Measurements from ENCODE around the gene B4GAT1.
"Not testable (repeated sequence)": the region's sequence is repeated elsewhere in the genome, so short reads cannot be mapped to it uniquely, and the experiment has no call there.

B4GAT1 gene

DNA sequence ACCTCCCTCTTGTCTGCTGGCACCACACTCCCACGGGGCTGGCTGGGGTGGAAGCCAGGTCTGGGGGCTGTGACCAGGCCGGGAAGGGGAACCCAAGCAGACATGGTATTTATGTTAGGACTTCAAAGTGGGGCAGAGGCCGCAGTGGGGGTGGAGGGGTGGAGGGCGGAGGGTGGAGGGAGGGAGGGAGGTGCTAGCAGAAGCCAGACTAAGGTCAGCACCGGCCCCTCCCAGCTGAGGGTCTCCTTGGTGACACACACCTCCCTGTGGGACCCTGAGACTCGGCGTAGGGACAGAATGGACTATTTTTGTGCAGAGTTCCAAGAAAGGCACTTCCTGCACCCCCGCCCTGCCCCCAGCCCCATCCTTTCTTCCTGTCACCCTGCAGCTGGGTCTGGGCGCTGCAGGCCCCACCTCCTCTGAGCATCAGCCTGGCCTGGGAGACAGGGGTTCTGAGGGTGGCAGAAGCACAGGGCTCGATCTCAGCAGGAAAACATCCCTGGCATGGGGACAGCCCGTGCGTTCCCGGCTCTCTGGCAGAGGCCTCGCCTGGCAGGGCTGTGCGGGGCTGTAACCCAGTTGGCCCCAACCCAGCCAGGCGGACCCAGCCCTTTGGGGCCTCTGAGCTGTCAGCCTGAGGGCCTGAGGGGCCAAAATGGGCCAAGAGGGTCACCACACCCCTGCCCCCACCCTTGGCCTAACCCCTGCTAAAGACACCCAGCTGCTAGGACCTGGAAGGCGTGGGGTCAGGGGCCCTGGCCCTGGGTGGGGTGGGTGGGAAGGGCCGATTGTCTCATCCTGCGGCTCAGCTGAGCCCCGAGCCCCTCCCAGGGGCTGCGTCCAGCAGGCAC is 20.9 kb downstream of the B4GAT1 start:
- Histone ChIP-seq H3K9me3 (ENCODE audit: insufficient read depth, low read depth, low read length) (no peaks in the 10 kb centered on the region), H3K4me1 (ENCODE audit: insufficient read depth, low read length) (peaks cover 13% of the 10 kb centered on the region), H3K4me3 (ENCODE audit: low read length) (no peak overlapping the region), H3K9ac (ENCODE audit: low read depth, low read length) (no peak overlapping the region), H3K27ac (ENCODE audit: low read depth, low read length) (no peak overlapping the region), H3K27me3 (ENCODE audit: insufficient read depth, low read length) (no peaks in the 10 kb centered on the region), H3K36me3 (ENCODE audit: insufficient read depth, low read length) (no peaks in the 10 kb centered on the region)
- 67% methylated on average over 20 of the region's 21 CpGs for WGBS

DNA sequence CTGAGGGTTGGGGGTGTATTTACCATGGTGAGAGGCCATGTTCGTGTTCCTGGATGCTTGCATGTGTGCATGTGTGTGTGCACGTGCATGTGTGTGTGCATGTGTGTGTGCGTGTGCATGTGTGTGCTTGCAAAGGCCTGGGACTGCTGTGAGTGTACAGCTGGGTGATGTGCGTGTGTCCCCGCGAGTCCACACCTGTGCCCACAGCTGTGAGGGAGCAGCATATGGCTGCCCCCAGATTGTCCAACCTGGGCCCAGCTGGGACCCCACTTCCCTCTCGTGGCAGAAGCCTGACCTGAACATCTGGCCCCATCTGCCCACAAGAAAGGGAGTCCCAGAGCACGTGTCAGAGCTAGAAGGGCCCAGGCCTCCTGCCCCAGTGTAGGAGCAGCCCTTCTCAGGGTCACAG is 22.2 kb downstream of the B4GAT1 start:
- H3K9me3 ChIP-seq (ENCODE audit: insufficient read depth, low read depth, low read length): no peaks in the 10 kb centered on the region
- H3K27me3 ChIP-seq (ENCODE audit: insufficient read depth, low read length): no peaks in the 10 kb centered on the region
- peaks cover 13% of the 10 kb centered on the region for H3K4me1 ChIP-seq (ENCODE audit: insufficient read depth, low read length)
- H3K27ac ChIP-seq (ENCODE audit: low read depth, low read length): no peak overlapping the region
- H3K36me3 ChIP-seq (ENCODE audit: insufficient read depth, low read length): no peaks in the 10 kb centered on the region
- no peak overlapping the region for H3K9ac ChIP-seq (ENCODE audit: low read depth, low read length)
- H3K4me3 ChIP-seq (ENCODE audit: low read length): no peak overlapping the region
- WGBS: 88% methylated on average over 8 of the region's 8 CpGs

DNA sequence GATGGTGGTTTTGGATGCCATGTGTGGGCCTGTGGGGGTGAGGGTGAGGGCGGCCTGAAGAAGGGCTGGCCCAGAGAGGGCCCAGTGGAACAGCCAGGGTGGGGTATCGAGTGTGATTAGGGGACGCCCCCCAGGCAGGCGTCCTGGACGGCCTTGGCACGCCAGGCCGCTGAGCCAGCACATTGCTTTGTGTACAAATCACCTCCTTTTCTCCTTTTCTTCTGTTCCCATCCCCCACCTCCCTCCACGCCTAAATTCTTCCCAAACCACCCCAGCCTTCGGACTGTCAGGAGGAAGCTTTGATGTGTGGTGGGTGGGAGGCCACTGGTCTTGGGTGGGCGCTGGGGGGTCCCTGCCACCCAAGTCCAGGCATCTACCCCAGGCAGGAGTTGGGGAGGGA is 22.8 kb downstream of the B4GAT1 start:
- Histone ChIP-seq H3K27ac (ENCODE audit: low read depth, low read length) (0 out of 2 replicates have a peak overlapping the region, but pooled peaks have one; percentile 18), H3K9me3 (ENCODE audit: insufficient read depth, low read depth, low read length) (no peaks in the 10 kb centered on the region), H3K9ac (ENCODE audit: low read depth, low read length) (no peak overlapping the region), H3K4me3 (ENCODE audit: low read length) (no peak overlapping the region), H3K4me1 (ENCODE audit: insufficient read depth, low read length) (peaks cover 13% of the 10 kb centered on the region), H3K27me3 (ENCODE audit: insufficient read depth, low read length) (no peaks in the 10 kb centered on the region), H3K36me3 (ENCODE audit: insufficient read depth, low read length) (no peaks in the 10 kb centered on the region)
- WGBS: 68% methylated on average over 8 of the region's 10 CpGs

DNA sequence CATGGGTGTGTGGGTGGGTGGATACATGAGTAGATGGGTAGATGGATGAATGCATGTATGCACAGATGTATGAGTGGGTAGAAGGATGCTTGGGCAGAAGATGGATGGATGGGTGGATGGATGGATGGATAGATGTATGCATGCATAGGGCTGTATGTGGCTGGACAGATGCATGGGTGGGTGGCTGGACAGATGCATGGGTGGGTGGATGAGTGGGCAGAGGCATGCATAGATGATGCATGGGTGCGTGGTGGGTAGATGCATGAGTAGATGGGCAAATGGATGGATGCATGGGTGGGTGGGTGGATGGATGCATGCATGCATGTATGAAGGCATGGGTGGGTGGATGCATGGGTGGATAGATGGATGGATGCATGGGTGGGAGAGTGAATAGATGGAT is 23.7 kb downstream of the B4GAT1 start:
- H3K4me3 ChIP-seq (ENCODE audit: low read length): no peak overlapping the region
- no peaks in the 10 kb centered on the region for H3K36me3 ChIP-seq (ENCODE audit: insufficient read depth, low read length)
- H3K27me3 ChIP-seq (ENCODE audit: insufficient read depth, low read length): no peaks in the 10 kb centered on the region
- H3K27ac ChIP-seq (ENCODE audit: low read depth, low read length): no peak overlapping the region
- H3K4me1 ChIP-seq (ENCODE audit: insufficient read depth, low read length): peaks cover 13% of the 10 kb centered on the region
- H3K9ac ChIP-seq (ENCODE audit: low read depth, low read length): no peak overlapping the region
- 93% methylated on average over 1 of the region's 1 CpG for WGBS
- H3K9me3 ChIP-seq (ENCODE audit: insufficient read depth, low read depth, low read length): no peaks in the 10 kb centered on the region

DNA sequence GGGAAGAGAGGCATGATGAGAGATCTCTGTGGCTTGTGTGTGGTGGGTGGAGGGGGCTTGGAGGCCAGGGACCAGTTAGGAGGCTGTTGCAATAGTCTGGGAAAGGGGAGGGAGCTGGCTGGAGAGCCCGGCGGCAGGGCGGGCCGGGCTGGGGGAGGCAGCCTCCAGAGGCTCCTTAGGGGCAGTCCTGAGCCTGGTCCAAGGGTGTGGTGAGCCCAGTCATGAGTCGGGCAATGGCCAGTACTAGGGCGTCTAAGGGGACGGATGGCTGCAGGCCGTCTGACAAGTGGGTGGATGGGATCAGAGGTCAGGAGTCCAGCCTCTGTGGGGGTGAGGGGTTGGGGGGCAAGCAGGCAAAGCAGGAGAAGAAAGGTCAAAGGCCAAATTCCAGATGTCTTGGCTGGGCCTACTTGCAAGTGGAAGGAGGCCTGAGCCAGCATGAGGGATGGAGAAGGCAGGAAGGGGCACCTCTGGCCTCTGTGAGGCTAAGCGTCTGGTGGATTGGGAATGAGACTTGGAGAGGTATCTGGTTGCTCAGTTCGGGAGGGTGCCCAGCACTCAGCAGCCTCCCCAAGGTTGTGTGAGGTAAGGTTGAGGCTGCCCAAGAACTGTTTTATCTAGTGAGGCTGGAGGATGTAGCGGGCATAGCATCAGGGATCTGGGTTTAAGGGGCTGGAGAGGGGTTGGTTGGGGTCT is 24.5 kb downstream of the B4GAT1 start:
- Histone ChIP-seq H3K27ac (ENCODE audit: low read depth, low read length) (no peak overlapping the region), H3K36me3 (ENCODE audit: insufficient read depth, low read length) (no peaks in the 10 kb centered on the region), H3K9ac (ENCODE audit: low read depth, low read length) (no peak overlapping the region), H3K27me3 (ENCODE audit: insufficient read depth, low read length) (no peaks in the 10 kb centered on the region), H3K4me1 (ENCODE audit: insufficient read depth, low read length) (peaks cover 17% of the 10 kb centered on the region), H3K4me3 (ENCODE audit: low read length) (no peak overlapping the region), H3K9me3 (ENCODE audit: insufficient read depth, low read depth, low read length) (no peaks in the 10 kb centered on the region)
- WGBS: 93% methylated on average over 11 of the region's 11 CpGs

DNA sequence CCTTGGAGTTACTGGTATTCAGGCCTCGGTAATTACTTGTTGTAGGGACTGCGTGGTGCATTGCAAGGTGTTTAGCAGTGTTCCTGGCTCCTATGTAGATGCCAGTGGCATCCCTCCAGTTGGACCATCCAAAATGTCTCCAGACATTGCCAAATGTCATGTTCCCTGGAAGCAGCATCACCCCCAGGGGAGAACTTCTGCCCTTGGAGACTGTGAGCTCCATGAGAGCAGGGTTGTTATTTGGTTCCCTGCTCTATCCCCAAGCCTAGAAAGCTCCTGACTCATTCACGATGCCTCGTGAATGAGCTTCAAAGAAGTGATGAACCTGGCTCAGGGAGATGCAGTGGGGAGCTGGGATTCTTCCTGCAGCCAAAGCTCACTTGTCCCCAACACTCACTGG is 25.8 kb downstream of the B4GAT1 start:
- WGBS: 93% methylated on average over 4 of the region's 4 CpGs

DNA sequence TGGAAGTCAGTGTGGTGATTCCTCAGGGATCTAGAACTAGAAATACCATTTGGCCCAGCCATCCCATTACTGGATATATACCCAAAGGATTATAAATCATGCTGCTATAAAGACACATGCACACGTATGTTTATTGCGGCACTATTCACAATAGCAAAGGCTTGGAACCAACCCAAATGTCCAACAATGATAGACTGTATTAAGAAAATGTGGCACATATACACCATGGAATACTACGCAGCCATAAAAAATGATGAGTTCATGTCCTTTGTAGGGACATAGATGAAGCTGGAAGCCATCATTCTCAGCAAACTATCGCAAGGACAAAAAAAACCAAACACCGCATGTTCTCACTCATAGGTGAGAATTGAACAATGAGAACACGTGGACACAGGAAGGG is 26.7 kb downstream of the B4GAT1 start:
- not testable (repeated sequence) for H3K27ac ChIP-seq (ENCODE audit: low read depth, low read length); H3K9me3 ChIP-seq (ENCODE audit: insufficient read depth, low read depth, low read length); H3K4me3 ChIP-seq (ENCODE audit: low read length); H3K9ac ChIP-seq (ENCODE audit: low read depth, low read length); H3K27me3 ChIP-seq (ENCODE audit: insufficient read depth, low read length); H3K36me3 ChIP-seq (ENCODE audit: insufficient read depth, low read length)
- WGBS: 98% methylated on average over 4 of the region's 6 CpGs
- H3K4me1 ChIP-seq (ENCODE audit: insufficient read depth, low read length): peaks cover 21% of the 10 kb centered on the region

More for the DNA sequence above, 25.8 kb downstream of the B4GAT1 start:
- no peak overlapping the region for H3K9ac ChIP-seq (ENCODE audit: low read depth, low read length)
- no peaks in the 10 kb centered on the region for H3K27me3 ChIP-seq (ENCODE audit: insufficient read depth, low read length)
- no peaks in the 10 kb centered on the region for H3K36me3 ChIP-seq (ENCODE audit: insufficient read depth, low read length)
- no peak overlapping the region for H3K27ac ChIP-seq (ENCODE audit: low read depth, low read length)
- peaks cover 23% of the 10 kb centered on the region for H3K4me1 ChIP-seq (ENCODE audit: insufficient read depth, low read length)
- H3K9me3 ChIP-seq (ENCODE audit: insufficient read depth, low read depth, low read length): no peaks in the 10 kb centered on the region
- H3K4me3 ChIP-seq (ENCODE audit: low read length): no peak overlapping the region

DNA sequence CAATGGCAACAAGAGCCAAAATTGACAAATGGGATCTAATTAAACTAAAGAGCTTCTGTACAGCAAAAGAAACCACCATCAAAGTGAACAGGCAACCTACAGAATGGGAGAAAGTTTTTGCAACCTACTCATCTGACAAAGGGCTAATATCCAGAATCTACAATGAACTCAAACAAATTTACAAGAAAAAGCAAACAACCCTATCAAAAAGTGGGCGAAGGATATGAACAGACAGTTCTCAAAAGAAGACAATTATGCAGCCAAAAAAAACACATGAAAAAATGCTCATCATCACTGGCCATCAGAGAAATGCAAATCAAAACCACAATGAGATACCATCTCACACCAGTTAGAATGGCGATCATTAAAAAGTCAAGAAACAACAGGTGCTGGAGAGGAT is 27.1 kb downstream of the B4GAT1 start:
- not testable (repeated sequence) for H3K27me3 ChIP-seq (ENCODE audit: insufficient read depth, low read length); H3K4me3 ChIP-seq (ENCODE audit: low read length); H3K27ac ChIP-seq (ENCODE audit: low read depth, low read length); H3K36me3 ChIP-seq (ENCODE audit: insufficient read depth, low read length); H3K9ac ChIP-seq (ENCODE audit: low read depth, low read length); H3K9me3 ChIP-seq (ENCODE audit: insufficient read depth, low read depth, low read length)
- WGBS: 95% methylated on average over 1 of the region's 2 CpGs
- H3K4me1 ChIP-seq (ENCODE audit: insufficient read depth, low read length): peaks cover 21% of the 10 kb centered on the region

DNA sequence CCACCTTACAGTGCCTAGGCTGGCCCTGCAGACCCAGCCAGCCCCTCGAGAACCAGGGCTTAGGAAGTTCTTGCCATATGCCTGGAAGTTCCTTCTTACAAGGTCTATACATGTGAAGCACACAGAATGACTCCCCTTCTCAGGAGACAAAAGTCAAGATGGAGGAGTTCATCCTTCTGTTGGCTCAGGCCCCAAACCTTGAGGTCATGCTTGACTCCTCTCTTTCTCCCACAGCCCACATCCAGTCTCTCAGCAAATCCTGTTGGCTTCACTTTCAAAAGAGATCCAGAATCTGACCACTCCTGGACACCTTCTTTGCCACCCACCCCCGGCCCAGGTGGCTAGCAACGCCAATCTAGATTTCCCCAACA is 28.8 kb downstream of the B4GAT1 start:
- H3K4me3 ChIP-seq (ENCODE audit: low read length): no peak overlapping the region
- H3K36me3 ChIP-seq (ENCODE audit: insufficient read depth, low read length): no peaks in the 10 kb centered on the region
- H3K9ac ChIP-seq (ENCODE audit: low read depth, low read length): peak overlapping the region; percentile 5; the same call in 1 of the 2 replicates
- H3K27me3 ChIP-seq (ENCODE audit: insufficient read depth, low read length): no peaks in the 10 kb centered on the region
- H3K4me1 ChIP-seq (ENCODE audit: insufficient read depth, low read length): peaks cover 20% of the 10 kb centered on the region
- peak overlapping the region; percentile 73; the same call in 1 of the 2 replicates for H3K27ac ChIP-seq (ENCODE audit: low read depth, low read length)
- no peaks in the 10 kb centered on the region for H3K9me3 ChIP-seq (ENCODE audit: insufficient read depth, low read depth, low read length)
- 84% methylated on average over 3 of the region's 3 CpGs for WGBS

DNA sequence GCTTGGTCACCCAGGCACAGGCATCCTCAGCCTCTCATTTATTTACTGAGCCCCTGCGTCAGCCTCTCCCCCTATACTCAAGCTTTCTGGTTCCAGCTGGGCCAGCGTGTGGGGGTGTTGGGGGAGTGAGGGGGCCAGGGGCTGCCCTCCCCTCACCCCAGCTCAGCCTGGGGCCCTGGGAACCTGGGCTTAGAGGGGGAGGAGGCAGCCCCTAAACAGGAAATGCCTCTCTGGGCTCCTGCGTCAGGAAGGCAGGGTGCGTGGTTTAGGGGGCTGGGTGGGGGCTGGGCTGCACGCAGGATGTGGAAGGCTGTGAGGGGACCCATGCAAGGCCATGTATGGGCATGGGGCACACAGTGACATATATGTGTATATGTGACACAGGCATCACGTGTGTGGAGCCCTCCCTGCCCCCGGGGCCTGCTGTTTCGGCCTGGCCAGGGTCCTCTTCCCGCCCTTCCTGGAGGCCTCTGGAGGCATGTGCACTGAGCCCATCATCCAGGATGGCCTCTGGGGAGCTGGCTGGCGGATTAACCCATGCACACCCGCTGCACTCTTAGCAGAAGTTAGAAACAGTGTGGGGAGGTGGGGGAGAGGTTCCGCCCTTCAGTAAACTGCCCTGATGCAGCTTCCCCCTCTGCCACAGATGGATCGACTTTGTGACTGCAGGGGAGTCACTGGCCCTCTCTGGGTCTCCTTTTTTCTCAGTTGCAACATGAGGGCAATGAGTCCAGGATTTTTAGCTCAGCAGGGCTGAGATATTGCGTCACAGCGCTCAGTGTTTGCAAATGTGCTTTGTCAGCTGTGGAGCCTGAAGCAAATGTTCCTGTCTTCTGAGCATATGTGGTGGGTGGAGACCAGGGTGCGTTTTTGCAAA is 29.5 kb downstream of the B4GAT1 start:
- H3K27ac ChIP-seq (ENCODE audit: low read depth, low read length): peak overlapping the region; percentile 73; the same call in 1 of the 2 replicates
- H3K27me3 ChIP-seq (ENCODE audit: insufficient read depth, low read length): no peaks in the 10 kb centered on the region
- no peaks in the 10 kb centered on the region for H3K36me3 ChIP-seq (ENCODE audit: insufficient read depth, low read length)
- no peaks in the 10 kb centered on the region for H3K9me3 ChIP-seq (ENCODE audit: insufficient read depth, low read depth, low read length)
- H3K4me3 ChIP-seq (ENCODE audit: low read length): 0 out of 2 replicates have a peak overlapping the region, but pooled peaks have one; percentile 14
- whole genome bisulfite sequencing: 53% methylated on average over 14 of the region's 16 CpGs
- peaks cover 21% of the 10 kb centered on the region for H3K4me1 ChIP-seq (ENCODE audit: insufficient read depth, low read length)
- peak overlapping the region; percentile 54; the same call in 1 of the 2 replicates for H3K9ac ChIP-seq (ENCODE audit: low read depth, low read length)

Measured in HUES64 (cell line).